ENCODE data around the gene BMAL1.
"Not testable (repeated sequence)": the region's sequence is repeated elsewhere in the genome, so short reads cannot be mapped to it uniquely, and the experiment has no call there.

BMAL1 gene

GRCh38 chr11:13391217-13391616 lies 113.6 kb downstream of the BMAL1 start:
- no peak for DNase-seq

DNA sequence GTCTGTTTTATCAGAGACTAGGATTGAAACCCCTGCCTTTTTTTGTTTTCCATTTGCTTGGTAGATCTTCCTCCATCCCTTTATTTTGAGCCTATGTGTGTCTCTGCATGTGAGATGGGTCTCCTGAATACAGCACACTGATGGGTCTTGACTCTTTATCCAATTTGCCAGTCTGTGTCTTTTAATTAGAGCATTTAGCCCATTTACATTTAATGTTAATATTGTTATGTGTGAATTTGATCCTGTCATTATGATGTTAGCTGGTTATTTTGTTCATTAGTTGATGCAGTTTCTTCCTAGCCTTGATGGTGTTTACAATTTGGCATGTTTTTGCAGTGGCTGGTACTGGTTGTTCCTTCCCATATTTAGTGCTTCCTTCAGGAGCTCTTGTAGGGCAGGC lies 120.7 kb downstream of the BMAL1 start:
- not testable (repeated sequence) for DNase-seq

GRCh38 chr11:13405220-13405619 lies 127.6 kb downstream of the BMAL1 start:
- DNase-seq, result no peak

DNA sequence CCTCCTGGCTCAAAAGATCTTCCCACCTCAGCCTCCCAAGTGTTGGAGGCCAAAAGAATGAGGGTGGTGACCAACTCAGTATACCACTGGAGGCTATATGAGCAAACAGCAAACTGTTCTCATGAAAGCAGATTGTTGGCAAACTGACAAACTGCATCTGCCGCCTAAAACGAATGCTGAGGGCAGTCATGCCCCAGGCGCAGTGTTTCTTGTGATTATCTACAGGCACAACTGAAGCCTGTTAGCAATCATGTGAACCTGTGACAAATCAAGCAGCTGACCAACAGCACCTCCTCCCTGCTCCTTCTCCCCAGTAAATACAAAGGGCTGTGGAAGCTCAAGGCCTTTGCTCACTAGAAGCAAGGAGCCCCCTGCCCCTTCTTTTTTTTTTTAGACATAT lies 137.6 kb downstream of the BMAL1 start:
- no peak for DNase-seq

- DNase-seq, result no peak
Measured at GRCh38 chr11:13421561-13421960, 144.0 kb downstream of the BMAL1 start.

- no peak for DNase-seq
Measured at GRCh38 chr11:13423372-13423771, 145.8 kb downstream of the BMAL1 start.

- DNase-seq, result no peak
Measured at GRCh38 chr11:13427440-13427839, 149.8 kb downstream of the BMAL1 start.

DNA sequence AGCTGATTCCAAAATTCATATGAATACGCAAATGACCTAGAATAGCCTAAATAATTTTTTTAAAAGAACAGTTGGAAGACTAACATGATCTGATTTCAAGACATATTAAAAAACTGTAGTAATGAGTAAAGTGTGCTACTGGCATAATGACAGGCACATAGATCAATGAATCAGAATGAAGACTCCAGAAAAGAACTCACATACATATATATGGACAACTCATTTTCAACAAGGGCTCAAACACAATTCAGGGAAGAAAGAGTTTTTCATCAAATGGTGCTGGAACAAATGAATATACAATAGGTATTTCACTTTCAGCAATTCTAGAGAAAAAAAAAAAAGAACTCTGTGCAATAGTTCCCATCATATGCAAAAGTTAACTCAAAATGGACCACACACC lies 151.7 kb downstream of the BMAL1 start:
- DNase-seq, result no peak

- DNase-seq, result no peak
Measured at GRCh38 chr11:13429836-13430235, 152.2 kb downstream of the BMAL1 start.

DNA sequence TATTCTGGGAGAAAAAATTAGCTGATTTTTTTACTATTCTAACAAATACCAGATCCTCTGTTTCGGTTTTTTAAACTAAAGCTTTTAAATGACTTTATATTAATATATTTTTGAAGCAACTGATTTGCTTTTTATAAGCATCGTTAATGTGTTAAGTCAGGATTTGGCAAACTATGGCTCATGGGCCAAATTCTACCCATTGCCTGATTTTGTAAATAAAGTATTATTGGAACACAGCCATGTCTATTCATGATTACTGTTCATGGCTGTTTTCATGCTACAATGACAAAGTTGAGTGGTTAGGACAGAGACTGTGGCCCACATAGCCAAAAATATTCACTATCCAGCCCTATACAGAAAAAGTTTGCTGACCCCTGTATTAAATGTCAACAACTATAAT lies 155.8 kb downstream of the BMAL1 start:
- DNase-seq, result no peak

- DNase-seq, result no peak
Measured at GRCh38 chr11:13434247-13435205, 156.9 kb downstream of the BMAL1 start.

- DNase-seq, result not testable (repeated sequence)
Measured at GRCh38 chr11:13436836-13437235, 159.2 kb downstream of the BMAL1 start.

All from stimulated activated CD8-positive, alpha-beta memory T cell treated with anti-CD3 and anti-CD28 coated beads, Interleukin-4, amount 100 ng/mL, for 48 hours (primary cell).